Fibroblast of mammary gland (primary cell): ENCODE measurements around the gene IGFLR1.
"Not testable (repeated sequence)": the region's sequence is repeated elsewhere in the genome, so short reads cannot be mapped to it uniquely, and the experiment has no call there.

Experiments used
- DNase-seq: peaks from one replicate; pipeline ENCODE4 v3.0.0-alpha.2; 2010; ENCODE audit warnings: low read depth
- H3K4me3 ChIP-seq: 2 replicates; pipeline ENCODE4 v1.5.1; 2011; ENCODE audit warnings: low read depth, mild to moderate bottlenecking, low read length, moderate library complexity; ENCODE audit not compliant: control insufficient read depth
- CTCF ChIP-seq: conservative IDR thresholded peaks from 2 replicates; pipeline ENCODE4 v1.5.1; 2011; ENCODE audit warnings: low read depth, low read length, inconsistent platforms; ENCODE audit not compliant: control insufficient read depth, insufficient read depth

The IGFLR1 gene

GRCh38 chr19:35692010-35692409, 50.2 kb downstream of the IGFLR1 start:
- no peak for TF ChIP-seq CTCF
- no peak overlapping the region for H3K4me3 ChIP-seq
- DNase-seq = no peak

- not testable (repeated sequence) for DNase-seq, H3K4me3 ChIP-seq
These were observed 51.1 kb downstream of the IGFLR1 start for GRCh38 chr19:35691106-35691505.

GRCh38 chr19:35689836-35690235, 52.4 kb downstream of the IGFLR1 start:
- H3K4me3 ChIP-seq = no peak overlapping the region
- TF ChIP-seq CTCF = no peak
- DNase-seq = no peak
